SU-DHL-6 (cell line): ENCODE data around the gene SHCBP1L.

Experiments
- EZH2phosphoT487 ChIP-seq: fragments of 200-600 bp; sonication (generic), shearing (Covaris generic); conservative IDR thresholded peaks from 2 replicates; pipeline ENCODE4 v1.6.1; 2018; ENCODE audit warnings: mild to moderate bottlenecking, antibody characterized with exemption, low read length, moderate library complexity, mixed read lengths
- TF ChIP-seq, protein P1 (sequence below): fragments of 200-600 bp; sonication (generic); IDR thresholded peaks from one replicate; pipeline ENCODE4 v1.5.1; 2017; ENCODE audit warnings: antibody characterized with exemption, mild to moderate bottlenecking, low read length, moderate library complexity; ENCODE audit not compliant: insufficient read depth, poor library complexity, severe bottlenecking

- TF ChIP-seq, protein P1, sequence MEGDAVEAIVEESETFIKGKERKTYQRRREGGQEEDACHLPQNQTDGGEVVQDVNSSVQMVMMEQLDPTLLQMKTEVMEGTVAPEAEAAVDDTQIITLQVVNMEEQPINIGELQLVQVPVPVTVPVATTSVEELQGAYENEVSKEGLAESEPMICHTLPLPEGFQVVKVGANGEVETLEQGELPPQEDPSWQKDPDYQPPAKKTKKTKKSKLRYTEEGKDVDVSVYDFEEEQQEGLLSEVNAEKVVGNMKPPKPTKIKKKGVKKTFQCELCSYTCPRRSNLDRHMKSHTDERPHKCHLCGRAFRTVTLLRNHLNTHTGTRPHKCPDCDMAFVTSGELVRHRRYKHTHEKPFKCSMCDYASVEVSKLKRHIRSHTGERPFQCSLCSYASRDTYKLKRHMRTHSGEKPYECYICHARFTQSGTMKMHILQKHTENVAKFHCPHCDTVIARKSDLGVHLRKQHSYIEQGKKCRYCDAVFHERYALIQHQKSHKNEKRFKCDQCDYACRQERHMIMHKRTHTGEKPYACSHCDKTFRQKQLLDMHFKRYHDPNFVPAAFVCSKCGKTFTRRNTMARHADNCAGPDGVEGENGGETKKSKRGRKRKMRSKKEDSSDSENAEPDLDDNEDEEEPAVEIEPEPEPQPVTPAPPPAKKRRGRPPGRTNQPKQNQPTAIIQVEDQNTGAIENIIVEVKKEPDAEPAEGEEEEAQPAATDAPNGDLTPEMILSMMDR = no peak
- TF ChIP-seq EZH2phosphoT487 = no peak
These were observed 102.6 kb downstream of the SHCBP1L start for GRCh38 chr1:182850319-182850718.
